Measurements from ENCODE around the gene HSPB7.

- no peak for TF ChIP-seq CTCF (IDR thresholded peaks at IDR 0.05; ENCODE audit: extremely low read depth in 1 of 2, insufficient read depth in 1 of 2, low read depth in 1 of 2, low read length in 2 of 2)
- no peak for TF ChIP-seq MAX (IDR thresholded peaks at IDR 0.05; ENCODE audit: insufficient read depth, insufficient read length)
- TF ChIP-seq POLR2AphosphoS5 (IDR thresholded peaks at IDR 0.05; ENCODE audit: insufficient read depth, low read depth, low read length) = no peak
- no peak for TF ChIP-seq POLR2A (IDR thresholded peaks at IDR 0.05; ENCODE audit: low read depth, low read length)
These were observed 46.9 kb downstream of the HSPB7 start for GRCh38 chr1:15970911-15971310.

Measured in endothelial cell of umbilical vein (primary cell).